ENCODE data around the gene FRMD8.

FRMD8 gene

GRCh38 chr11:65376138-65376713 lies 10.2 kb upstream of the FRMD8 start:
- no peak for DNase-seq

- DNase-seq: no peak
Measured at GRCh38 chr11:65377036-65377435, 9.4 kb upstream of the FRMD8 start.

GRCh38 chr11:65377777-65378176 lies 8.7 kb upstream of the FRMD8 start:
- DNase-seq: no peak

GRCh38 chr11:65378208-65378927 lies 8.1 kb upstream of the FRMD8 start:
- DNase-seq: no peak

GRCh38 chr11:65378928-65379638 lies 7.4 kb upstream of the FRMD8 start:
- no peak for DNase-seq

- no peak for DNase-seq
Measured at GRCh38 chr11:65379698-65380459, 6.6 kb upstream of the FRMD8 start.

- no peak for DNase-seq
Measured at GRCh38 chr11:65380460-65381119, 5.8 kb upstream of the FRMD8 start.

GRCh38 chr11:65381716-65382032 lies 4.8 kb upstream of the FRMD8 start:
- DNase-seq: no peak

- DNase-seq: peak; percentile 92
Measured at GRCh38 chr11:65382033-65382803, 4.2 kb upstream of the FRMD8 start, which contains the start of gene SLC25A45. SLC25A45 (minus strand) TSS chr11:65382646; CDS start chr11:65381951, 695 bp downstream.

- no peak for DNase-seq
Measured at GRCh38 chr11:65382804-65383368, 3.6 kb upstream of the FRMD8 start.

- no peak for DNase-seq
Measured at GRCh38 chr11:65383778-65384177, 2.7 kb upstream of the FRMD8 start.

- DNase-seq: no peak
Measured at GRCh38 chr11:65384301-65384889, 2.0 kb upstream of the FRMD8 start.

- no peak for DNase-seq
Measured at GRCh38 chr11:65388731-65389130, 2.3 kb downstream of the FRMD8 start.

GRCh38 chr11:65389294-65389980 lies 3.0 kb downstream of the FRMD8 start:
- DNase-seq: no peak

GRCh38 chr11:65390099-65390941 lies 3.9 kb downstream of the FRMD8 start:
- no peak for DNase-seq

- DNase-seq: no peak
Measured at GRCh38 chr11:65390996-65391395, 4.6 kb downstream of the FRMD8 start.

- no peak for DNase-seq
Measured at GRCh38 chr11:65392186-65392829, 5.9 kb downstream of the FRMD8 start.

- DNase-seq: no peak
Measured at GRCh38 chr11:65392899-65393298, 6.5 kb downstream of the FRMD8 start.

GRCh38 chr11:65393513-65394079 lies 7.2 kb downstream of the FRMD8 start:
- no peak for DNase-seq
